Retinal pigment epithelial cell (primary cell): ENCODE results near the gene GPATCH8.

Experiments
- DNase-seq: peaks from one replicate; pipeline ENCODE4 v3.0.0-alpha.2; 2010; ENCODE audit warnings: low read depth
- H3K4me3 ChIP-seq: 2 replicates; pipeline ENCODE4 v1.5.1; 2011; ENCODE audit warnings: mild to moderate bottlenecking, low read length, control low read depth, moderate library complexity
- CTCF ChIP-seq: conservative IDR thresholded peaks from 2 replicates; pipeline ENCODE4 v1.5.1; 2011; ENCODE audit warnings: low read depth, low read length, control low read depth, inconsistent platforms

GPATCH8 gene

GRCh38 chr17:44408786-44409185, 94.4 kb downstream of the GPATCH8 start:
- TF ChIP-seq CTCF = no peak
- DNase-seq = no peak
- H3K4me3 ChIP-seq = no peak overlapping the region

GRCh38 chr17:44402564-44403172, 100.5 kb downstream of the GPATCH8 start:
- DNase-seq = no peak
- no peak overlapping the region for H3K4me3 ChIP-seq
- no peak for TF ChIP-seq CTCF

GRCh38 chr17:44400226-44400847, 102.9 kb downstream of the GPATCH8 start:
- TF ChIP-seq CTCF = peak; percentile 64
- DNase-seq = no peak
- H3K4me3 ChIP-seq = no peak overlapping the region

GRCh38 chr17:44398692-44399691, 104.2 kb downstream of the GPATCH8 start:
- no peak for TF ChIP-seq CTCF
- no peak overlapping the region for H3K4me3 ChIP-seq
- no peak for DNase-seq

GRCh38 chr17:44397479-44398440, 105.4 kb downstream of the GPATCH8 start:
- DNase-seq = no peak
- no peak for TF ChIP-seq CTCF
- no peak overlapping the region for H3K4me3 ChIP-seq

GRCh38 chr17:44396946-44397345, 106.3 kb downstream of the GPATCH8 start:
- DNase-seq = no peak
- TF ChIP-seq CTCF = no peak

More at GRCh38 chr17:44396946-44397345, 106.3 kb downstream of the GPATCH8 start:
- no peak overlapping the region for H3K4me3 ChIP-seq
